ENCODE data around the gene MUC4.
"Not testable (repeated sequence)": the region's sequence is repeated elsewhere in the genome, so short reads cannot be mapped to it uniquely, and the experiment has no call there.

Gene MUC4

DNA sequence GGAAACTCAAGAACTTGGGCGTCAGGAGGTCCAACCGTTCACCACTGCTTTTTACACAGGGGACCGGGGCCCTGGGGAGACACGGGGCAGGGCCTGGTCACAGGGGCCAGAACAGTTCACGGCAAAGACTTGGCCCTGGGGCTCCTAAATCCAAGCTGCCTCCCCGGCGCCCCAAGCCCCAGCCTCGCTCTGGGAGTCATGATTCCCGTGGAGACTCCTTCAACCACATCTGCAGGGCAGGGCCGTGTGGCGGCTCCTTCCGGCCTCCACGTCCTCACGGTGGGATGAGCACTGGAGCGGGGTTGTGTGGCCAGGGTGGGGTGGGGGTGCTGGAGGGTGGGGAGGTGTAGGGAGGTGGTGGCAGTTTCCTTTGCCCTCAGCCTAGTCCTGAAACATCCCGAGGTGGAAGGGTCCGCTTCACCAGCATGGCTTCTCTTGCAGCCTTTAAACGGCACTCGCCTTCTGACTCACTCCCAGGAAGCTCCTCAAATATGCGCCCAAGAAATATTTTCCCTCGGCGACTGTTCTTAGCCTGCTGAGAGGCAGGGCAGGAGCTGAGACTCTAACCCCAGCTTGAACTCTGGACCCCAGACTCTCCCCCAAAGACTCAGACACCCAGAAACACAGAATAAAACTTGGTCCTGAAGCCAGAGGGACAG, 1.8 kb downstream of the MUC4 start:
- no peak for DNase-seq

GRCh38 chr3:195809291-195809785, 2.4 kb downstream of the MUC4 start:
- no peak for DNase-seq

DNA sequence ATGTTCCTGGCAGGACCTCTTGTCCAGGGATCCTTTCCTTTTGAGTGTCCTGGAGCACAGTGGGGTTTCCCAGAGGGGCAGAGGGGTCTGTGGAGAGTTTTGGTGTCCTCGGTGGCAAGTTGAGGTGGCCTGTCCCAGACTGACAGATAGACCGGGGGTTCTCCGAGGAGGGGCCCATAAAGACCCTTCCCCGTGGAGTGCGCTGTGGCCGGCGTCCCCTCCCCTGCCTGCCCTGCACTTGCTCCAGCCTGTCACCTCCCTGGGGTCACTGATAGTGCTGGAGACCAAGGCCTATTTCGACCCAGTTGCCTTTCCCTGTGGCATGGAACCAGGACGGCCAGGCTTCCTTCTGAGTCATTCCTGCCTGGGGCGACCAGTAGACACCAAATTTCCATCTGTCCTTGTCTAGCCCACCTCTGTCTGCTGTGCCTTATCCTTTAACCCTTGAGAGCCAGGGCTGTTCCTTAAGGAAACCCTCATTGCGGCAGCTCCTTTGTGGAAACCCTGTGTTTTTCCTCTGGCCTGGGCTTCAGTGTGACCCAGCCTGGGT, 2.9 kb downstream of the MUC4 start:
- DNase-seq = no peak

- no peak for DNase-seq
Observed at GRCh38 chr3:195807681-195808121, 4.0 kb downstream of the MUC4 start.

GRCh38 chr3:195806916-195807231, 4.9 kb downstream of the MUC4 start:
- no peak for DNase-seq

- DNase-seq = no peak
Observed at GRCh38 chr3:195806211-195806915, 5.4 kb downstream of the MUC4 start.

- DNase-seq = not testable (repeated sequence)
Observed at GRCh38 chr3:195805588-195805987, 6.1 kb downstream of the MUC4 start.

DNA sequence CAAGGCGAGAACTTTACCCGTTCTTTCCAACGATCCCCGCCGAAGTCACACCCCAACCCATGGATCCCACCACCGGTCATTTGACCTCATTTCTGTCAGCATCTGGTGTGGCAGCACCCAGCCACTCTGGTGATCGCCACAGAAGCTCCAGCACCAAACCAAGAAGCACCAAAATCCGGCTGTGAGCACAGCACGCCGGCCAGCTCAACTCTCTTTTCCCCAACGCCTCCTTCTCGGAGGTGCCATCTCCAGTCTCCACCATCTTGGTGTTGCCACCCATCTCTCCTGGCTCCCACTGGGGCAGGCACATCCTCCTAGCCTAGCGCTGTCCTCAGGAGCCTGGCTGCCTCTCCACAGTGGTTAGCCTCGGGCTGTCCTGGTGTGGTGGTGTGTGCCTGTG, 6.5 kb downstream of the MUC4 start:
- DNase-seq = no peak

DNA sequence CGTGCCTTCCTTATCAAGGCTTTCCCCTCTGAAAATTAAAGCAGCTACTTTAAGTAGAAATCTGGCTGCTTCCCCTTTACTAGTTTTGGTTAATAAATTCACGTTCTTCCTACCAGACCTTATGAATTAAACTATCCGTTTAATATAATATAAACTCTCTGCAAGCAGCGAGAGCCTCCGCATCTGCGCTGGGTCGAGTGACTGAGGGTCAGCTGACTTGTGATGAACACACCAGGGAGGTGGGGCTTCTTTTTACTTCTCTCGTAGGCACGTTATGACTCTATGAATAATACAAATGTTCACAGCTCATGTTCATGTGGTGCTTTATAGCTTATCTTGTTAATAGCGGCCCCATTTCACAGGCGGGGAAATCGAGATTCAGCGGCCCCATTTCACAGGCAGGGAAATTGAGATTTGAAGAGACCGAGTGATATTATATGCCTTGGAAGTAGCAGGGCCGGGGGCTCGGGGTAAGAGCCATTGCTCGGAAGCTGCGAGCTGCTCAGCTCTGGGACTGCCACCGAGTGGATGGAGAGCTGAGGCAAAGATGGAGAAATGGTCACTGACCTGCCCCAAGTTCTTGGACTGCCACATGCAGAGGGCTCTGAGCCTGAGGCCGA, 8.3 kb downstream of the MUC4 start:
- no peak for DNase-seq

GRCh38 chr3:195802795-195803194, 8.9 kb downstream of the MUC4 start:
- DNase-seq = no peak

DNA sequence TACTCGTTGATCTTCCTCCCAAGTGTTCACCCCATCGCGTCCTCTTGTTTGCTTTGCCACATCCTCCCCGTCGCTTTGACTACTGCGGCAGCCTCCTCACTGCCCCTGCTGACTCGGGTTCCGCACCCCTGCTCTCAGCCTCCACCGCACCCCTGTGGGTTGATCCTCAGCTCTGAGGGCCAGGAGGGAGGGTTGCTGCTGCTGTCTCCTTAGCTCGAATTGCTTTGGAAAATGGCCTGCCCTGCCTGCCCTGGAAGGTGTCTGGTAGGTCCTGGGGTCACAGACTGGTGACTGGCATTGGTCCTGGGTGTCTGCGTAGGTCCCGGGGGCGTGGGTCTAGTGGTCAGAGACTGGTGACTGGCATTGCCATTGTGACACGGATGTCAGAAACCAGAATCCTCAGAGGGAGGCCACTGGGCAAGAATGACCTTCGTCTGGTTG, 9.4 kb downstream of the MUC4 start:
- DNase-seq = no peak

DNA sequence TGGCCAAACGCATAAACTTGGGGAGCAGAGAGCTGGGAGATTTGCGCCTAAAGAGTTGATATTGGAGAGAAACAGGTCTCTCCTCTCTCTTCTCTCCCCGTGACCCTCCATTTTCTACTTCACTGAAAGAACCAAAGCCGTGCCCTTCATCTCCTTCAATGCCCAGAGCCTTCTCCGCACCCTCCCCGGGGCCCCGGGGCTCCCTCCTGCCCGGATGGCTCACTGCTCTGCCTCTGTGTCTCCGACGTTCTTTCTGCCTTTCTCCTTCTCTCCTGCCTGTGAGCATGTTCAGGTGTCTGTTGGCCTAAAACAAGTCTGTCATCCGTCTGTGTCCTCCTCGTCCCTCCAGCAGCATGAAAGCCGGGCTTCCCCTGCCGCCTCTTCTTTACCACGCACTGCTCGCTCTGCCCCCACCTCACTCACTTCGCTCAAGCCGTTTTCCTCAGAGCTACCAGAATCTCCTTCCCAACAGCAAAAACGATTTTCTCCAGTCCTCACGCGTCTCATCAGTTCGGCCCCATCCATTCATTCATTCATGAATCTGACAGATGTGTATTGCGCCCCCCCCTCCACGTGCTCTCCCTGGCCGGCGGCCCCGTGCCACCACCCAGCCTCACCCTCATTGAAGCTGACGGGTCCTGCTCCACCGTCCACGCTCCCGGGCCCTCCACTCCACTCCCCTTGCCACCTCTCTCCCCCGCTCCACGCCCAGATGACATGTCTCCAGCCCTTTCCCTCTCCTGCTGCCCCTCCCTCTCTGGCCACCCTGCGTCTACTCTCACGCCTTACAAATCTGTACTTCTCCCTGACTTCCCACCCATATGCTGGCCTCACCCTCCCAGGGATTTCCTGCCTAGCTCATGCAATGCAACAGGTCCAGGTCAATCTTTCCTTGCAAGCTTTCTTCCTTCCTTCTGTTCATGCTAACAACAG, 10.2 kb downstream of the MUC4 start:
- DNase-seq = no peak

- no peak for DNase-seq
Observed at GRCh38 chr3:195800240-195800639, 11.5 kb downstream of the MUC4 start.

DNA sequence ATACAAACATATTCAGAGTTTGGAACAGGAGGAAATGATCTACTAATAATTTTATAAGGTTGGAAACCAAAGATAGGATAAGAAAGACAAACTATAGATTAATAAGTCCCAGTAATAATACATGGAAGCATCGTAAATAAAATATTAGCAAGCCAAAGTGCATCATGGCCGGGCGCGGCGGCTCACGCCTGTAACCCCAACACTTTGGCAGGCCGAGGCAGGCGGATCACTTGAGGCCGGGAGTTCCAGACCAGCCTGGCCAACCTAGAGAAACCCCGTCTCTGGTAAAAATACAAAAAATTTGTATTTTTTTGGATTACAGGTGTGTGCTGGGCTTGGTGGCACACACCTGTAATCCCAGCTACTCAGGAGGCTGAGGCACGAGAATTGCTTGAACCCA, 14.9 kb downstream of the MUC4 start:
- DNase-seq = no peak

DNA sequence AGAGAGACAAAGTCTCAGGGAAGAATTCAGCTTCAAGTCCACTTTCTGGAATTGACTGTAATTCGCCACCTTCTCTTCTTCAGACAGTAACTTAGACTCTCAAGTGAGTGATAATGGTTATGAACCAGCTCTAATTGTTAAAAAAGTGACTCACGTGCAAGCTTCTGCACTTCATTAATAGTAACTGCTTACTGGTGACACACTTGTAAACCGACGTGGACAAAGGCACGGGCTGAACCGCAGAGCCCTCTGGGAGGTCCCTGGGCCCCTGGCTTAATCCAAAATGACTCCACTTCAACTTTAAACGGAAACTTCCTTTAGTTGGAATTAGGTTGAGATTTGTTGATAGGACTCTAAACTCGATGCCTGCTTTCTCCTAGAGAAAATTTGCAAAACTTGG, 17.0 kb downstream of the MUC4 start:
- DNase-seq = no peak

DNA sequence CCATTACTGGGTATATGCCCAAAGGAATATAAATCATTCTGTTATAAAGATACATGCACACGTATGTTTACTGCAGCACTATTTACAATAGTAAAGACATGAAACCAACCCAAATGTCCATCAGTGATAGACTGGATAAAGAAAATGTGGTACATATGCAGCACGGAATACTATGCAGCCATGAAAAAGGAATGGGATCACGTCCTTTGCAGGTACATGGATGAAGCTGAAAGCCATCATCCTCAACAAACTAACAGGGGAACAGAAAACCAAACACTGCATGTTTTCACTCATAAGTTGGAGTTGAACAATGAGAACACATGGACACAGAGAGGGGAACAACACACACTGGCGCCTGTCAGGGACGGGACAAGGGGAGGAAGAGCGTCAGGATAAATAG, 19.1 kb downstream of the MUC4 start:
- DNase-seq = not testable (repeated sequence)

GRCh38 chr3:195790901-195791300, 20.8 kb downstream of the MUC4 start:
- DNase-seq = no peak

DNA sequence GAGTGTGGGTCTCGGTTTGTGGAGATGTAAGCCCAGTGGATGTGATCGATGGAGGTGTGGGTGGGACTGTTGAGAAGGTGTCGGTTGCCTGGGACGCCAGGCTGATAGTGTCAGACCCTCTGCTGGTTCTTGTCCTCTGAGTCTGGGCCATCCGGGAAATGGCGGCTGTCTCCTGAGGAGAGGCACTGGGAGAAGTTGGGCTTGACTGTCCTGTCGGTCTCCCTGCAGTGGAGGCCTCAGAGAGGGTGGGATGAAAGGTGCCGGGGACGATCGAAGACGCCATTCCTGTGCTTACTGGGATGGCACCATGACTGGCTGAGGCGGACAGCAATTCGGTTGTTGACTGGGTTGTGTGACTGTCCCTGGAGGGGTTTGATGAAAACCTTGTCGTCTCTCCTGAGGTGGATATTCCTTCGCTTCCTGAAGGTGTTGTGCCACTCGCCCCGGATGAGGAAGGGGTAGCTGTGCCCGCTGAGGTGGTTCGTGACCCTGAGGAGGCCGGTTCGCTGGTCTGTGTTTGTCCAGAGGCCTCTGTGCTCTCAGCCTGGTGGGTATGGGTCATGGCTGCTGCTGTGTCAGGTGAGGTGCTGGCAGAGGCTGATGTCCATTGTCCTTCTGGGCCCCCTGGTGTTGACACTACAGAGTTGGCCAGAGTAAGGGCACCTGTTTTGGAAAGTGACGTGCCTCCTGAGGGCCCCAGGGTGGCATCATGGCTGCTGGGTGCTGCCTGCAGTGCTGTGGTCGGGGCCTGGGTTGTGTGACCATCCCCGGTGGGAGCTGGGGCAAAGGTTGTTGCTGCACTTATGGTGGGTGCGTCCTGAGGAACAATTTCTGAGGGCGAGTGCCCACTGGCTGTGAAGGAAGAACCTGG, 22.8 kb downstream of the MUC4 start:
- DNase-seq = no peak

DNA sequence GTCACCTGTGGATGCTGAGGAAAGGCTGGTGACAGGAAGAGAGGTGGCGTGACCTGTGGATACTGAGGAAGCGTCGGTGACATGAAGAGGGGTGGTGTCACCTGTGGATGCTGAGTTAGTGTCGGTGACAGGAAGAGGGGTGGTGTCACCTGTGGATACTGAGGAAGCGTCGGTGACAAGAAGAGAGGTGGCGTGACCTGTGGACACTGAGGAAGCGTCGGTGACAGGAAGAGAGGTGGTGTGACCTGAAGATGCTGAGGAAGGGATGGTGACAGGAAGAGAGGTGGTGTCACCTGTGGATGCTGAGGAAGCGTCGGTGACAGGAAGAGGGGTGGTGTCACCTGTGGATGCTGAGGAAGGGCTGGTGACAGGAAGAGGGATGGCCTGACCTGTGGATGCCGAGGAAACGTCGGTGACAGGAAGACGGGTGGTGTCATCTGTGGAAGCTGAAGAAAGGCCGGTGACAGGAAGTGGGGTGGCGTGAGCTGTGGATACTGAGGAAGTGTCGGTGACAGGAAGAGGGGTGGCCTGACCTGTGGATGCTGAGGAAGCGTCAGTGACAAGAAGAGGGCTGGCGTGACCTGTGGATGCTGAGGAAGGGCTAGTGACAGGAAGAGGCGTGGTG, 25.8 kb downstream of the MUC4 start:
- DNase-seq = not testable (repeated sequence)

GRCh38 chr3:195784031-195784430, 27.7 kb downstream of the MUC4 start:
- not testable (repeated sequence) for DNase-seq

DNA sequence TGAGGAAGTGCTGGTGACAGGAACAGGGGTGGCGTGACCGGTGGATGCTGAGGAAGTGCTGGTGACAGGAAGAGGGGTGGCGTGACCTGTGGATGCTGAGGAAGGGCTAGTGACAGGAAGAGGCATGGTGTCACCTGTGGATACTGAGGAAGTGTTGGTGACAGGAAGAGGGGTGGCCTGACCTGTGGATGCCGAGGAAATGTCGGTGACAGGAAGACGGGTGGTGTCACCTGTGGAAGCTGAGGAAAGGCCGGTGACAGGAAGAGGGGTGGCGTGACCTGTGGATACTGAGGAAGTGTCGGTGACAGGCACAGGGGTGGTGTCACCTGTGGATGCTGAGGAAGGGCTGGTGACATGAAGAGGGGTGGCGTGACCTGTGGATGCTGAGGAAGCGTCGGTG, 30.5 kb downstream of the MUC4 start:
- not testable (repeated sequence) for DNase-seq

All from SHP77 (cell line).